Stimulated activated CD4-positive, alpha-beta T cell treated with anti-CD3 and anti-CD28 coated beads, Interleukin-2, amount 100 ng/mL, for 48 hours (primary cell): ENCODE measurements around the gene ATP6V1C2.
A peak's percentile ranks its signal among the peaks of the same experiment; 100 is the strongest.

ENCODE experiments used
- DNase-seq, 2 donors: peaks; one replicate each; pipeline ENCODE4 v3.0.0-alpha.2; 2020

ATP6V1C2 gene

GRCh38 chr2:10721396-10722251, at the start of gene ATP6V1C2:
TSS of gene ATP6V1C2 (plus strand) at chr2:10721630. CDS start at chr2:10722850, 1,220 bp downstream.
- DNase-seq: no peak

- no peak for DNase-seq
Observed at GRCh38 chr2:10675131-10675530, 46.3 kb upstream of the ATP6V1C2 start.

- DNase-seq: no peak
Observed at GRCh38 chr2:10678225-10678624, 43.2 kb upstream of the ATP6V1C2 start.

- DNase-seq: no peak
Observed at GRCh38 chr2:10680214-10680613, 41.2 kb upstream of the ATP6V1C2 start.

- no peak for DNase-seq
Observed at GRCh38 chr2:10680957-10681356, 40.5 kb upstream of the ATP6V1C2 start.

GRCh38 chr2:10686176-10686730, 35.2 kb upstream of the ATP6V1C2 start:
- no peak for DNase-seq

GRCh38 chr2:10688921-10689807, 32.3 kb upstream of the ATP6V1C2 start:
- DNase-seq: peak in 1 of 2 donors; percentile 10

GRCh38 chr2:10691521-10691920, 29.9 kb upstream of the ATP6V1C2 start:
- no peak for DNase-seq

- DNase-seq: no peak
Observed at GRCh38 chr2:10700078-10700803, 21.2 kb upstream of the ATP6V1C2 start.

- no peak for DNase-seq
Observed at GRCh38 chr2:10704034-10704594, 17.3 kb upstream of the ATP6V1C2 start.

GRCh38 chr2:10706033-10706432, 15.4 kb upstream of the ATP6V1C2 start:
- DNase-seq: no peak

GRCh38 chr2:10707831-10708230, 13.6 kb upstream of the ATP6V1C2 start:
- no peak for DNase-seq

- no peak for DNase-seq
Observed at GRCh38 chr2:10709290-10709939, 12.0 kb upstream of the ATP6V1C2 start.

GRCh38 chr2:10712185-10712809, 9.1 kb upstream of the ATP6V1C2 start:
- DNase-seq: no peak

GRCh38 chr2:10716581-10716980, 4.8 kb upstream of the ATP6V1C2 start:
- DNase-seq: no peak

GRCh38 chr2:10717628-10718027, 3.8 kb upstream of the ATP6V1C2 start:
- DNase-seq: no peak

GRCh38 chr2:10720306-10720705, 1.1 kb upstream of the ATP6V1C2 start:
- no peak for DNase-seq

GRCh38 chr2:10720947-10721395, 459 bp upstream of the ATP6V1C2 start:
- DNase-seq: no peak

GRCh38 chr2:10722252-10722825, 909 bp downstream of the ATP6V1C2 start:
- DNase-seq: no peak

- no peak for DNase-seq
Observed at GRCh38 chr2:10732924-10733565, 11.6 kb downstream of the ATP6V1C2 start.
